Measurements from ENCODE around the gene TEDDM1. TPM values are rescaled to one million over a fixed set of nuclear protein-coding genes. Genes with fewer than 3 reads are reported as not detected.
A peak's percentile ranks its signal among the peaks of the same experiment; 100 is the strongest.
"Not testable (repeated sequence)": the region's sequence is repeated elsewhere in the genome, so short reads cannot be mapped to it uniquely, and the experiment has no call there.

Gene TEDDM1
- total RNA-seq, 1 donor from 2014 or later = not detected

DNA sequence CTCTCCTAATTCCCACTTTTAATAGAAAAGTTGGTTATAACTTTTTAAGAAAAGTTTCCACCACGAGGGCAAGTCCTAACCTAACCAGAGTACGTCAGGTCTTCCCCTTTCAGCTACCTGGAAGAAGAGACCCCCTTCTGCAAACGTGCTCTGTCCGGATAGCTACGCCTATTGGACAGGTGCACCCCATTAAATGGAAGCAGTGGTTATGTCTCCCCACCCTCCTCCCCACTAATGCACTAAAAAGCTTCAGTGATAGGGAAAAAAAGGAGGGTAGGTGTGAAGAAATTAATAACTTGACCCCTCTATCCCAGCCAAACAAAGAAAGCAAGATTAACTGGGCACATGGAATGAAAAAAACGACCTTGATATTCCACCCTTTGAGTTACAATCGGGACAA is 16.5 kb downstream of the TEDDM1 start:
- Mint-ChIP-seq H3K27ac (ENCODE audit: unreplicated experiment) (peak overlapping the region; percentile 78), H3K4me3 (peak overlapping the region; percentile 27), H3K9me3 (no peaks in the 10 kb centered on the region), H3K36me3 (ENCODE audit: low read depth) (peaks cover 60% of the 10 kb centered on the region), H3K27me3 (ENCODE audit: low read depth) (no peaks in the 10 kb centered on the region), H3K4me1 (peaks cover 34% of the 10 kb centered on the region)
- no peak for DNase-seq (ENCODE audit: low read depth, low spot score)
- TF ChIP-seq, protein P1, sequence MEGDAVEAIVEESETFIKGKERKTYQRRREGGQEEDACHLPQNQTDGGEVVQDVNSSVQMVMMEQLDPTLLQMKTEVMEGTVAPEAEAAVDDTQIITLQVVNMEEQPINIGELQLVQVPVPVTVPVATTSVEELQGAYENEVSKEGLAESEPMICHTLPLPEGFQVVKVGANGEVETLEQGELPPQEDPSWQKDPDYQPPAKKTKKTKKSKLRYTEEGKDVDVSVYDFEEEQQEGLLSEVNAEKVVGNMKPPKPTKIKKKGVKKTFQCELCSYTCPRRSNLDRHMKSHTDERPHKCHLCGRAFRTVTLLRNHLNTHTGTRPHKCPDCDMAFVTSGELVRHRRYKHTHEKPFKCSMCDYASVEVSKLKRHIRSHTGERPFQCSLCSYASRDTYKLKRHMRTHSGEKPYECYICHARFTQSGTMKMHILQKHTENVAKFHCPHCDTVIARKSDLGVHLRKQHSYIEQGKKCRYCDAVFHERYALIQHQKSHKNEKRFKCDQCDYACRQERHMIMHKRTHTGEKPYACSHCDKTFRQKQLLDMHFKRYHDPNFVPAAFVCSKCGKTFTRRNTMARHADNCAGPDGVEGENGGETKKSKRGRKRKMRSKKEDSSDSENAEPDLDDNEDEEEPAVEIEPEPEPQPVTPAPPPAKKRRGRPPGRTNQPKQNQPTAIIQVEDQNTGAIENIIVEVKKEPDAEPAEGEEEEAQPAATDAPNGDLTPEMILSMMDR (conservative IDR thresholded peaks at IDR 0.05) = no peak

DNA sequence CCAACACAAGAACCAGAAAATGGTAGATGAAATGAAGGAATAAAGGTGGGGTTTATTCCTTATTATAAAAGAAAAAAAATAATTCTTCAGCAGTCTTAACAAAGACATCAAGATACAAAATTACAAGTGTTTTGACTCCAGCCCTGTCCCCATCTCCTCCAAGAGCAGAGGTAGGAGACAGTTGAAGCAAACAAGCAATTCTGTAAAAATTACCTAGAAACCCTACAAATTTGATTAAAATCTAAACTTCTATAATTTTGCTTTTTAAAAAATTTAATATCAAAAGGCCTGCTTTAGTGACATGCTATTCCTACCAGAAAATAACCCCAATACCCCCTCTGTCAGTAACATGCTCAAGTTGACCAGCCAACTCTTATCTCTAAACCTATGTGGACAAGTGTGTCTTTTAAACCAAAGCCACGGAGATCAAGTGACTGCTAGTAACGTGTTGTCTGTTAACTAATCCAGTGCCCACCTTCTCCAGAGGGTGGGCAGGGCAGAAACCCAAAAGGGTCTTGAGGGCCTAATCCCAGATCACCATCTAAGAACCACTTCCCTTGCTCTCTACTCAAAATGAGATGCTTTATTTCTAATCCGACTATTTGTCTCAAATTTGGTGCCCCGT is 17.3 kb downstream of the TEDDM1 start:
- no peak overlapping the region for H3K27ac Mint-ChIP-seq (ENCODE audit: unreplicated experiment)
- TF ChIP-seq, protein P1 (conservative IDR thresholded peaks at IDR 0.05) = no peak
- no peak for DNase-seq (ENCODE audit: low read depth, low spot score)

DNA sequence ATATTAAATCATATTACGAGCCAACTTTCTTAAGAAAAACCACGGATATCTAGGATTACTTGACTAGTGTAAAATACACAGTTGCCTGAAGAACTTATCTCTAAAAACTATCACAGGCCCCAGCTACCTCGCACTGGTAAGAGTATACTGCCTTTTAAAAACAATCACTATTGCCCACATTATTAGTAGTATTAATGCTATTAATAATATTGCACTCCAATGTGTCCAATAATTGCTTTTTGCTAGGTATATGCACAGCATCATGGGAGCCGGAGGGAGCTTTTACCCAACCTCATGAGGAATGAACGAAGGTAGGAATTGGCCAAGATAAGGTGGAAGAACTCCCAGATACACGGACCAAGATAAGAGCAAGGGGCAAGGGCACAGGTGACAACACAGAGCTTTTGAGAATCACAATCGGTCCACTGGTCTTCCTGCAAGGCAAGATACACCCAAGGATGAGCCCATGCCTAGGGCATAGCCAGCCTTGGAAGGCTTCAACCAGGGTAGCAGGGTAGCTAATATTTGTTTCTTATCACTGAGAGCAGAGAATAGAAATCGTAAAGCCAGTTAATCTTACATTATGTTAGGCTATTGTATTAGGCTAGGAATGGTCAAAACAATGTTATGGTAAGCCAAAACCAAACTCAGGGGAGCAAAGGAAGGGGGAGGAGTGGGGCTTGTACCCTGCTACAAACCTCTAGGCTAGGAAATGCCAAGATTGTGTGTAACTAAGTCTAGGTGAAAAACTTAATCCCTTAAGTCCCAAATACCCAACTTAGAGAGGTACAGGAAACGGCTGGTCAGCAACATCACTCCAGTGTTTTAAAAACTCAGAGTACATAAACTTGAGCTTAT is 18.3 kb downstream of the TEDDM1 start:
- no peak overlapping the region for H3K27ac Mint-ChIP-seq (ENCODE audit: unreplicated experiment)
- no peaks in the 10 kb centered on the region for H3K27me3 Mint-ChIP-seq (ENCODE audit: low read depth)
- peaks cover 47% of the 10 kb centered on the region for H3K36me3 Mint-ChIP-seq (ENCODE audit: low read depth)
- H3K9me3 Mint-ChIP-seq = no peaks in the 10 kb centered on the region
- H3K4me1 Mint-ChIP-seq = peaks cover 16% of the 10 kb centered on the region
- DNase-seq (ENCODE audit: low read depth, low spot score) = no peak
- H3K4me3 Mint-ChIP-seq = no peak overlapping the region
- TF ChIP-seq, protein P1 (conservative IDR thresholded peaks at IDR 0.05) = no peak

More for the DNA sequence above, 17.3 kb downstream of the TEDDM1 start:
- Mint-ChIP-seq H3K4me3 (no peak overlapping the region), H3K27me3 (ENCODE audit: low read depth) (no peaks in the 10 kb centered on the region), H3K36me3 (ENCODE audit: low read depth) (peaks cover 54% of the 10 kb centered on the region), H3K9me3 (no peaks in the 10 kb centered on the region), H3K4me1 (peaks cover 26% of the 10 kb centered on the region)

DNA sequence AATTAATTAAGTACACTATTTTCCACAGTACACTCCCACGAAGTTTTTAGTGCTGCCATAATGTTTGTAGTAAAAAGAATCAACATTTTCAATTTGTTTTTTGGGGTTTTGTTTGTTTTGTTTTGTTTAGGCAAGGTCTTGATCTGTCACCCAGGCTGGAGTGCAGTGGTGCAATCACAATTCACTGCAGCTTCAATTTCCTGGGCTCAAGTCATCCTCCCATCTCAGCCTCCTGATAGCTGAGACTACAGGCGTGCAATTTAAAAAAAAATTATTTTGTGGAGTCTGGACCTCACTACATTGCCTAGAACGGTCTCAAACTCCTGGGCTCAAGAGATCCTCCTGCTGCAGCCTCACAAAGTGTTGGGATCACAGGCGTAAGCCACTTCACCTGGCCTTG is 20.3 kb downstream of the TEDDM1 start:
- DNase-seq (ENCODE audit: low read depth, low spot score) = no peak
- Mint-ChIP-seq H3K27me3 (ENCODE audit: low read depth) (no peaks in the 10 kb centered on the region), H3K27ac (ENCODE audit: unreplicated experiment) (no peak overlapping the region), H3K4me3 (no peak overlapping the region), H3K4me1 (peaks cover under 1% of the 10 kb centered on the region), H3K9me3 (no peaks in the 10 kb centered on the region), H3K36me3 (ENCODE audit: low read depth) (peaks cover 28% of the 10 kb centered on the region)
- TF ChIP-seq, protein P1 (conservative IDR thresholded peaks at IDR 0.05) = no peak

DNA sequence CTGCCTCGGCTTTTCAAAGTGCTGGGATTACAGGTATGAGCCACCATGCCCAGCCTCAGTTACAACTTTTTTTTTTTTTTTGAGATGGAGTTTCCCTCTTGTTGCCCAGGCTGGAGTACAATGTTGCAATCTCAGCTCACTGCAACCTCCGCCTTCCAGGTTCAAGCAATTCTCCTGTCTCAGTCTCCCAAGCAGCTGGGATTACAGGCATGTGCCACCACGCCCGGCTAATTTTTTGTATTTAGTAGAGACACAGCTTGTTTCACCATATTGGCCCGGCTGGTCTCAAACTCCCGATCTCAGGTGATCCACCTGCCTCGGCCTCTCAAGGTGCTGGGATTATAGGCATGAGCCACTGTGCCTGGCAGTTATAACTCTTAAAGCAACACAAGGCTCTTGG is 20.7 kb downstream of the TEDDM1 start:
- H3K27me3 Mint-ChIP-seq (ENCODE audit: low read depth); H3K27ac Mint-ChIP-seq (ENCODE audit: unreplicated experiment); H3K9me3 Mint-ChIP-seq; H3K4me3 Mint-ChIP-seq; H3K4me1 Mint-ChIP-seq; DNase-seq (ENCODE audit: low read depth, low spot score): not testable (repeated sequence)
- peaks cover 24% of the 10 kb centered on the region for H3K36me3 Mint-ChIP-seq (ENCODE audit: low read depth)

Data from neural crest cell (in vitro differentiated cells).